Kasumi-1 (cell line): ENCODE measurements around the gene HOXA3.

Experiments
- DNase-seq, 2 experiments: peaks; one replicate each; lab custom pipeline; 2025; lab: John Stamatoyannopoulos, UW

The HOXA3 gene

GRCh38 chr7:27154901-27155815, 2.8 kb upstream of the HOXA3 start:
- DNase-seq: no peak

DNA sequence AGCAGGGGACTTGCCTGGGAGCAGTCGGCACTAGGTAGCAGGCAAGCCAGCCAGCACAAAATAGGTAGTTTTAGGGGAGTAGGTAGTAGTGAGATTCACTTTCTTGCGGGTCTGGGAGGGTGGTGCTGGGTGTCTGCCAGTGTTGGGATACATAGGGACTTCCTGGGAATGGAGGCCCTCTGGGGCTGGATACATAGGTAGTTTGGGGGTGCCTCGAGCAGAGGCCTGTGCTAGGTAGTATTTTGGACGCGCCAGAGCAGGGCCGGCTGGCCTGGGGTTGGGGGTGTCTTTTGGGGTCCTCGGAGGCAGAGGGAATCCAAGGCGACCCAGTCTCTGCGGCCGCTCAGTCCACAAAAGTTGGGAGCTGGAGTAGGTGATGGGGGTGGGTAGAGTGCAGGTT, 2.0 kb upstream of the HOXA3 start:
- no peak for DNase-seq

GRCh38 chr7:27153526-27153925, 1.1 kb upstream of the HOXA3 start:
- DNase-seq: peak; percentile 19 to 20

- no peak for DNase-seq
Observed at GRCh38 chr7:27152816-27153442, 546 bp upstream of the HOXA3 start.

- DNase-seq: no peak
Observed at GRCh38 chr7:27151341-27151930, 947 bp downstream of the HOXA3 start.

DNA sequence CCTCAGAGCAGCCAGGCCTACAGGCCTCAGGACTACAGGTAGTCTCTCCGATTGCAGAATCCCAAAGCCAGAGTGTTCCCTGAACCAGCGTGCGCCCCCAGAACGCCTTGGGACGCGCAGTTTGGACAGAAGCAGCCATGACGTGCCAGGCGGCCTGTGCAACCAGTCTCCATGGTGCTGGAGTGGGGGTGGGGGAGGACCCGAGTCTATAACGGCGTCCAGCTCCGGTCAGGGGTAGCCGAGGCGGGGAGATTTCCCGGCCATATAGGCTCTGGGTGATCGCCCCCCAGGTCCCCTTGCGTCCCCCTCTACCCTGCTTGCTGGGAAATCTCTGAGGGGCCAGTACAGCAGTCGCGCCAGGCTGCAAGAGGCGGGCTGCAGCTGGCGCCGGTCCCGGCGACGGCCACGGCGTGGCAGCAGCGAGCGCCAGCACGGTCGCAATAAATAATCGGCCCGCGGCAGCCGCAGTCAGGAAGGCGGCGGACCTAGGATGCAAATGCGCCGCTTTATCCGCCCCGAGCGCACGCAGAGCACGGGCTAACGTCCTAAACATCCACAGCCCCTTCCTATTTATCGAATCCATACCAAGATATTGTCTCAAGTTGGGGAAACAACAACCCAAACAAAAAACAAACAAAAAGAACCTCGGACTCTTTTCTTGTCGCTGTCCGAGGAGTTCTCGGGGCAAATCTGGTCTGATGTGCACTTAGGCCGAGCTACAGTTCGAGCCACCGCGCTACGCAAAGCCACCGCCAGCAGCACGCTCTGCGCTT, 1.6 kb downstream of the HOXA3 start:
- peak; percentile 83 to 88 for DNase-seq

DNA sequence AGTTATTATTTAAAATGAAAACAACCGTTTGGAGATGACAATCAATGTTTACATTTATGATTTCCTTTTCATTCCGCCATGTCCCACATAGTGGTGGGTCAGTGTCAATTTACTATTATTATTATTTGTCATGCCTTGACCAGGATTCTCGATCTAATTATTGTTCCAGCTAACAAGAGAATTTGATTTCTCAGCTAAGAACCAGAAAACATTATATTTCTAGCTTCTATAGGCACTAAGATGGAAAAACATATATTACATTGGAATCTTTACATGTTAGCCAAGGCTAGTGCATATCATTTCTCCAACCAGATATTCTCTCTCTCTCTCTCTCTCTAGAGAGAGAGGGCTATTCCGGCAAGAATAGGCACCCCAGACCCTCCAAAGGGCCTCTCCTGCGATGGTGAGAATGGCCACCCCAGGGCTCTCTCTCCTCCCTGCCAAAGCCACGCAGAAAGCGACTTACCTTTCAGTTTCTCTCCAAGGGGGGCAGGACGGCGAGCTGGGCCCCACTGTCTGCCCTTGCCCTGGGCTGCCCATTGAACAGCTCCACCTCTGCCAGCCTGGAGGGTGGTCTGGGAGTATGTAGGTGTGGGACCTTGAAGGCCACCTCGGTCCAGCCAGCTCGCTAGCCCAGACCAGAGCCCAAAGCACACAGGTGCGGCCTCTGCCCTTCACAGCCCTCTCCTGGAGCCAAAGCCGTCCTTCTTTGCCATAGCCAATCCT, 2.4 kb downstream of the HOXA3 start:
- peak in 1 of 2 experiments; percentile 62 for DNase-seq

GRCh38 chr7:27148756-27149641, 3.4 kb downstream of the HOXA3 start:
- no peak for DNase-seq

- no peak for DNase-seq
Observed at GRCh38 chr7:27148031-27148755, 4.2 kb downstream of the HOXA3 start.

DNA sequence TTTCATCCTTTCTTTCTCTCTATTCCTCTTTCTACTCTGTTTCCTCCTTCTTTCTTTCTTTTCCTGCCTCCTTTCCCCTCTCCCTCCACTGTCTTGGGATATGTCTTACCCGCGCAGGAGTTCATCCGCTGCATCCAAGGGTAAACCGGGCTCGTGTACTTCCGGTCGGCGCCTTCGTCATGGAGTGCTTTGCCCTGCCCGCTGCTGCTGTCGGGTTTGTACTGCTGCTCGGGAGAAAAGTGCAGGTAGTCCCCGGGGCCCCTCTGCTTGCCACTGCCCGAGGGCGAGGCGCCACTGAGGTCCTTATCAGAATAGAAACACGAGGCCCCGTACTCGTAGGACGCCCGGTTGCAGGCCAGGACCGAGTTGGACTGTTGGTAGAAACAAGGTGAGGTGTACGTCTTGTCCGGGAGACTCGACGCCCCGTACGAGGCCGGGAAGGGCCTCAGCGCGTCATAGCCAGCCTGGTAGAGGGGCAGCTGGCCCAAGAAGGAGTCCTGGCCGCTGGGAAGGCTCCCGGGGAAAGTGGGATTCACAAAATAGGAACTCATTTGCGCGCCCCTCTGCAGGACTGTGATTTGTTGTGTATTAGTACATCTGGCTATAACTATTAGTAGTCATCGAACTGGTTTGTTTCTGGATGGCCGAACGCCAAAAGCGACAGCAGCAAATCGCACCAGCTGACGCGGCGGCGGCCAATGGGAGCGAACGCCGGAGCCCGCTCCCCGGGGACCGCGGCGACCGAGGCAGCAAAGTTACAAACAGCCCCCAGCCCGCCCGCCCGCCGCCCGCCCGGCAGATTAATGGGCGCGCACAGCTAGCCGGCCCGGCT, 5.0 kb downstream of the HOXA3 start, which contains the start of gene HOXA6:
TSS of gene HOXA6 (minus strand) at position 576 of the 832 bp plus-strand sequence. CDS start at position 551, 25 bp downstream.
- DNase-seq: no peak

- no peak for DNase-seq
Observed at GRCh38 chr7:27146491-27147198, 5.7 kb downstream of the HOXA3 start.

- DNase-seq: no peak
Observed at GRCh38 chr7:27145914-27146412, 6.4 kb downstream of the HOXA3 start.

- no peak for DNase-seq
Observed at GRCh38 chr7:27145165-27145913, 7.0 kb downstream of the HOXA3 start.

DNA sequence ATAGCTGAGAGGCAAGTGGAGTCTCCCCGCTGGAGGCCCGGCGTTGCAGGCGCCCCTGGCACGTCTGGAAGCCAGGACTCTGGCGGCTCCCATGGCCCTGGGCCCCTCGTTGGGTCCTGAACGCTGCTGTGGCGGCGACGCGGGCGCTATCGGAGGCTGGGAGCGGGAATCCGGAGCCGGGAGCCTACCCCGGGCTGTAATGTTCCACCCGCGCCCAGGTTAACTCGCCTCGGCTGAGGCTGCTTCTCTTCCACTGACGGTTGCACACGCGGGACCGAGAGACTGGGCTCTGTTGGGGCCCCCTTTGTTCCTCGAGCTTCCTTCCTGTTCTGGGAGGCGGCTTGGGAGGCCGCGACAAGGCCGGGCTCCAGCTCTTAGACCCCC, 7.6 kb downstream of the HOXA3 start:
- DNase-seq: no peak

DNA sequence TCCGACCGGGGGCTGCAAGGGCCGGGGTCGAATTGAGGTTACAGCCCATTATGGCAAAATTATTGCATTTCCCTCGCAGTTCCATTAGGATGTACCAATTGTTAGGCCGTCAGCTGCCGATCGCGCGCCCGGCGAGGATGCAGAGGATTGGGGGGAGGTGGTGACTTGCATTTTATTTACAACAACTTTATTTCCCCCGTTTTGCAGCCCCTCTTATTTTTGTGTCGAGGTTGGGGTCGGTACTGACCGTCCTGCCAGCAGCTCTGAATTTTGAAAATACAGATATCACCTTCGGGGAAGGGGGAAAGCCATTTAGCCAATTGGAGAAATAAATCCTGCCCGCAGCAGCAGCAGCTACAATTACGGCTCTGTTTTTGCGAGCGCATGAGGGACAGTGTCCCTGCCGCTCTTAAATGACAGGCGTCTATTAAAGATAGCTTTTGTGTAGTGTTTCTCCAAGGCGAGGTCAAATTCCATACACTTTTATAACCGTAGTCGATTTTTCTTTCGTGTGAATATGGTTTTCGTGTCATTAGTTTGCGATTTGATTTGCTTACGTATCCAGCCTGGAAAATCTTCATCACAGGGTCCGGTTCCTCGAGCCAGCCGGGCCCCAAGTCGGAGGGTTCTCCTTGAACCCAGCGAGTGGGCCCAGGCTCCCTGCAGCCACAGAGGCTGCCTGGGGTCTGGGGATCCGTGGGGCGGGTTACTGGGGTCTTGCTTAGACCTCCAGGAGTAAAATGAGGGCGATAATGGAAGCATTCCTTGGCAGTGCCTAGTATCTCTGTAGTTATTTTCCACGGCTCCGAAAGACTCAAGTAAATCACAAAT, 8.2 kb downstream of the HOXA3 start:
- no peak for DNase-seq
